Right lobe of liver (tissue), 6 donors: ENCODE data around the gene NOL4L. TPM values are rescaled to one million over a fixed set of nuclear protein-coding genes. Genes with fewer than 3 reads are reported as not detected.

Experiments
- ATAC-seq, 4 donors: fragments of 200-7000 bp; cut with Tn5 transposase; one replicate each; pipeline ENCODE4 v1.9.1; 2020; ENCODE audit warnings: mild to moderate bottlenecking in 4 of 4, moderate library complexity in 4 of 4
- DNase-seq, 3 donors: peaks; one replicate each; pipeline ENCODE4 v3.0.0-alpha.2; 2020
- H3K27ac ChIP-seq, 3 donors: fragments of 200-600 bp; one replicate each; pipeline ENCODE4 v1.8.0; 2022
- H3K27me3 ChIP-seq, 2 donors: fragments of 200-600 bp; one replicate each; pipeline ENCODE4 v1.8.0; 2022
- H3K36me3 ChIP-seq, 4 donors: fragments of 200-600 bp; sonication (generic) in 1 of 4; one replicate each; pipeline versions ENCODE4 v1.5.1 to v1.8.0; 2017 to 2022; ENCODE audit warnings: control low read depth in 1 of 4
- H3K4me1 ChIP-seq, 4 donors: fragments of 200-600 bp; sonication (generic) in 1 of 4; one replicate each; pipeline versions ENCODE4 v1.5.1 to v1.8.0; 2017 to 2022; ENCODE audit warnings: control low read depth in 1 of 4
- H3K4me3 ChIP-seq, 3 donors: fragments of 200-600 bp; one replicate each; pipeline ENCODE4 v1.8.0; 2022
- H3K9me3 ChIP-seq, 4 donors: fragments of 200-600 bp; sonication (generic) in 1 of 4; one replicate each; pipeline versions ENCODE4 v1.5.1 to v1.8.0; 2017 to 2022; ENCODE audit warnings: control low read depth in 1 of 4
- CTCF ChIP-seq, 4 donors: fragments of 200-600 bp in 3 of 4; fragments of 450-650 bp in 1 of 4; IDR thresholded peaks; one replicate each; pipeline versions ENCODE4 v1.5.1 to v1.8.0; 2016 to 2022; ENCODE audit warnings: antibody characterized with exemption in 4 of 4, mild to moderate bottlenecking in 2 of 4
- POLR2A ChIP-seq: fragments of 450-650 bp; IDR thresholded peaks from one replicate; pipeline ENCODE4 v1.6.1; 2017; ENCODE audit warnings: antibody characterized with exemption, mild to moderate bottlenecking
- WGBS: methylation state at CpG from one replicate; pipeline ENCODE4 v1.1.6; 2018; ENCODE audit warnings: low coverage, low lambda C conversion rate; ENCODE audit not compliant: insufficient coverage; ENCODE audit errors: missing lambda C conversion rate; 5-methylcytosine and 5-hydroxymethylcytosine counted together
- intact Hi-C, 2 donors: fragments of 100-400 bp; cut with DNase I; formaldehyde crosslinking; loops; one replicate each; pipeline versions ENCODE4 v1.11.2 to v1.14.1; 2022
- total RNA-seq, 6 experiments: library from RNA; depleted of rRNA in 2 of 6; stranded (reverse); fragments of >200 nt in 2 of 6; fragmentation: NEBNext Ultra II Directional in 3 of 6; extraction: Animal tissue kit (Norgen Biotek cat#: 25700) in 3 of 6; gene quantifications; one replicate each; pipeline versions ENCODE4 v1.1.0 to v1.2.4, GENCODE V29; 2016 to 2023
- donor health status: DM: no; HTN: yes; CAD: no.
- donor health status: DM: no; HTN: no; CAD: no.
- donor health status: DM: no; HTN: no; CAD: no.
- donor health status: DM: no; HTN: yes; CAD: no.
- donor health status: DM: no; HTN: yes; CAD: no.

NOL4L gene
- total RNA-seq, 6 experiments from 2014 or later: 4.3 to 6.5 (median 5.7) TPM

- DNase-seq (peak in 1 of 3 donors; percentile 42), ATAC-seq (no peak)
- Histone ChIP-seq H3K4me3 (peak overlapping the region in 1 of 3 donors; percentile 81), H3K27me3 (no peaks in the 10 kb centered on the region), H3K36me3 (no peaks in the 10 kb centered on the region), H3K27ac (peak overlapping the region in 1 of 3 donors; percentile 65), H3K9me3 (no peaks in the 10 kb centered on the region), H3K4me1 (peaks cover 0 to 44% (median 13%) of the 10 kb centered on the region in 4 donors)
- intact Hi-C loops: no loop called here
- TF ChIP-seq CTCF (IDR thresholded peaks at IDR 0.05) (no peak), POLR2A (no peak)
- WGBS: 63% methylated on average over 5 of the region's 13 CpGs
Observed at GRCh38 chr20:32481311-32482142, 103.6 kb downstream of the NOL4L start.

- no peak for TF ChIP-seq CTCF (IDR thresholded peaks at IDR 0.05)
- no peak for TF ChIP-seq POLR2A
- Histone ChIP-seq H3K9me3 (no peaks in the 10 kb centered on the region), H3K36me3 (no peaks in the 10 kb centered on the region), H3K27ac (no peak overlapping the region), H3K4me1 (peaks cover 0 to 43% (median 12%) of the 10 kb centered on the region in 4 donors), H3K4me3 (no peak overlapping the region), H3K27me3 (no peaks in the 10 kb centered on the region)
- WGBS: 74% methylated on average over 5 of the region's 12 CpGs
- intact Hi-C loops: no loop called here
- ATAC-seq: no peak
- DNase-seq: peak in 2 of 3 donors; percentile 11 to 33
Observed at GRCh38 chr20:32480371-32481241, 104.5 kb downstream of the NOL4L start.

- H3K36me3 ChIP-seq: no peaks in the 10 kb centered on the region
- intact Hi-C loops: no loop called here
Observed at GRCh38 chr20:32479697-32480171, 105.4 kb downstream of the NOL4L start.

More at GRCh38 chr20:32479697-32480171, 105.4 kb downstream of the NOL4L start:
- TF ChIP-seq POLR2A (no peak), CTCF (IDR thresholded peaks at IDR 0.05) (no peak)
- DNase-seq: peak in 2 of 3 donors; percentile 19 to 44
- Histone ChIP-seq H3K4me3 (no peak overlapping the region), H3K9me3 (no peaks in the 10 kb centered on the region), H3K27me3 (no peaks in the 10 kb centered on the region), H3K4me1 (peaks cover 0 to 45% (median 14%) of the 10 kb centered on the region in 4 donors), H3K27ac (no peak overlapping the region)
- no peak for ATAC-seq
- WGBS: 29% methylated on average over 2 of the region's 2 CpGs
